ENCODE measurements around the gene VPS9D1.
"Not testable (repeated sequence)": the region's sequence is repeated elsewhere in the genome, so short reads cannot be mapped to it uniquely, and the experiment has no call there.

VPS9D1 gene

GRCh38 chr16:89664238-89664637 lies 56.5 kb downstream of the VPS9D1 start:
- not testable (repeated sequence) for DNase-seq (ENCODE audit: low spot score)

GRCh38 chr16:89661215-89661614 lies 59.5 kb downstream of the VPS9D1 start:
- no peak for DNase-seq (ENCODE audit: low spot score)

- no peak for DNase-seq (ENCODE audit: low spot score)
Measured at GRCh38 chr16:89660146-89660545, 60.6 kb downstream of the VPS9D1 start.

- DNase-seq (ENCODE audit: low spot score) = peak; percentile 37
Measured at GRCh38 chr16:89658221-89658879, 62.3 kb downstream of the VPS9D1 start.

- peak; percentile 77 for DNase-seq (ENCODE audit: low spot score)
Measured at GRCh38 chr16:89657442-89658220, 63.1 kb downstream of the VPS9D1 start, which contains the start of the genes CHMP1A and SPATA33. Gene CHMP1A (minus strand): TSS chr16:89657708. CDS start chr16:89657588, 120 bp downstream. Gene SPATA33 (plus strand): TSS chr16:89657836. CDS start chr16:89657912, 76 bp downstream.
